GM20431 (cell line): ENCODE data around the gene SLC47A2.
"Not testable (repeated sequence)": the region's sequence is repeated elsewhere in the genome, so short reads cannot be mapped to it uniquely, and the experiment has no call there.

Experiments
- in situ Hi-C: fragments of 300-500 bp; cut with MseI, MboI; formaldehyde crosslinking; loops from one replicate; pipeline ENCODE4 v1.15.0; 2020; ENCODE audit warnings: low sequenced_read_pairs; ENCODE audit not compliant: unreplicated experiment

Gene SLC47A2

DNA sequence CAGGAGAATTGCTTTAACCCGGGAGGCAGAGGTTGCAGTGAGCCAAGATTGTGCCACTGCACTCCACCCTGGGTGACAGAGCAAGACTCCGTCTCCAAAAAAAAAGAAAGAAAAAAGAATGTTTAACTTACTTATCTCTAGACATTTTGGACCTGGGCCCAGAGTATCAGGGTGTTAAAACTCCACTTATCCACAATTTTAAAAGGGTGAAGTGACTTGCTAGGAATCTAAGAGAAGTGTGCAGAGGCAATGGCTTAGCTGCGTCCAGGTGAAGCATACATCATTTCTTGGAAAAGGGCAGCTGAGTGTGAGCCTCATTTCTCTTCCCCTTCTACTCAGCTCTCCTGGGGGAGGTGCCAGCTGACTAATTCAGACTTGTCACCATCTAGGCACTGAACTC, 42.8 kb downstream of the SLC47A2 start:
- in situ Hi-C loops: no loop called here

DNA sequence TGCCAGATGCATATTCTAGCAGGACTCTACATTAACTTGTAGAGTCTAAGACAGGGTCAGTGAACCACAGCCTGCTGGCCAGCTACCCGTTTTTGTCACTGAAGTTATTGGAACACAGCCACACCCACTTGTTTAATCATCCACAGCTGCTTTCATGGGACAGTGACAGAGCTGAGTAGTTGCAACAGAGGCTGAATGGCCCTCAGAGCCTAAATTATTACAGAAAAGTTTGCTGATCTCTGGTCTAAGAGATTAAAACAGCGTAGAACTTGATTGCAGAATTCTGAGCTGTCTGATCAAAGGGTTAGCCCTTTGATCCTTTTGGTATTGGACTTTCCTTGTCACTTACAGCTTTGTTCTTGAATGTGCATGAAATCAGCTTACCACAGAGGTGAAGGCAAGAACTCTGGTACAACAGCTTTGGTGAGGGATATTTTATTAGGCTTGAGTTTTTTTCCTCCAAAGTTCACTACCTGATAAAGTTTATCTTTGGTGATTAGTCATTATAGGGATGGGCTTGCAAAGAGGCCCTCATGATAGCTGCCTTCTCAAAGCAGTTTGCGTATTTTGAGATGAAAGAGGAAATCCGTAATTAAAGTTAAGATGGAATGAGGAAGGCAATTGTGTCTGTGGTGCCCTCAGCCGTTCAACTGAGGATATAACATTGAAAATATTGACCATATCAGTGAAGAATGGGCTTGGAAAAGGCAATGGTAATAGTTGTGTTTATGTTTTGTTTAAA, 44.2 kb downstream of the SLC47A2 start:
- in situ Hi-C loops: no loop called here

DNA sequence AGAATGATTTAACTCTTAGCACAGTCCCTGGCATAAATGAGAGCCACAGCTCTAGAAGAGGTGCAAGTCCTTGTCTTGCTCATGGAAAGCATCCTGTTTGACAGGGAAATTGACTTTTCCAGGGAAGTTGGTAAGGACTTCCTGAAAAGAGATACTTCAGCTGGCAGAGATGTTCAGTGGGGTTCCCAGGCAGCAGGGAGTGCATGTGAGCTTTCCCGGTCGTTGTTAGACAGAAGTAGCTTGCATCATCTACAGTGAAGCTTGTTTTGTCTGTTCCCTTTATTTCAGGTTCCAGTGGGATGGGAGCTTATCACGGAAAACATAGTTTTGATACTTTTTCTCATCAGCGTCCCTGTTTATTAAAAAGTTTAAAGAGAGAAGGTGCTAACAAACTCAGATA, 45.0 kb downstream of the SLC47A2 start:
- in situ Hi-C loops: no loop called here

DNA sequence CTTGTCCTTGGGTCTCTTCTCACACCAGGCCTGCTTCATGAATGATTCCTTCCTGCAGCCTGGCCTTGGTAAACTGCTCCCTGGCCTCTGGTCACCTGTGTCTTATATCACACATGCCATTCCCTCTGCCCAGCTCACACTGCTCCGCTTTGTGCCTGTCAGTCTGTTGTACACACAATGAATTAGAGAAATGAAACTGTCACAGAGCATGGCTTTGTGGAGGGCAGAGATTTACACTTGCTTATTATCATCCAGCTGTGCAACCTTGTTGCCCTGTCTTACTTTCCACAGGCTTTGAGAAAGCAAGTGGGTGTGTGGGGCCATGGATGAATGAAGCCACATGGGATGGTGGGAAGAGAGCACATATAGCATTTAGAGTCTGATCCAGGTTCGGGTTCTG, 45.5 kb downstream of the SLC47A2 start:
- in situ Hi-C loops: no loop called here

DNA sequence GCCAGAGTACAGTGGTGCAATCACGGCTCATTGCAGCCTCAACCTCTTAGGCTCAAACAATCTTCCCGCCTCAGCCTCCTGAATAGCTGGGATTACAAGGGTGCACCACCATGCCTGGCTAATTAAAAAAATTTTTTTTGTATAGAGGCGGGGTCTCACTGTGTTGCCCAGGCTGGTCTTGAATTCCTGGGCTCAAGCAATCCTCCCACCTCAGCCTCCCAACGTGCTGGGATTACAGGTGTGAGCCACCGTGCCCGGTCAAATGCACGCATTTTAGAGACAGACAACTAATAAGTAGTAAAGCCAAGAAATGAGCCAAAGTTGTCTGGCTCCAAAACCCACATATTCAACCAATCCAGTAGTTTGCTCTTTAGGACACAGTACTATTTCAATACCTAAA, 46.7 kb downstream of the SLC47A2 start:
- in situ Hi-C loops: not testable (repeated sequence)

DNA sequence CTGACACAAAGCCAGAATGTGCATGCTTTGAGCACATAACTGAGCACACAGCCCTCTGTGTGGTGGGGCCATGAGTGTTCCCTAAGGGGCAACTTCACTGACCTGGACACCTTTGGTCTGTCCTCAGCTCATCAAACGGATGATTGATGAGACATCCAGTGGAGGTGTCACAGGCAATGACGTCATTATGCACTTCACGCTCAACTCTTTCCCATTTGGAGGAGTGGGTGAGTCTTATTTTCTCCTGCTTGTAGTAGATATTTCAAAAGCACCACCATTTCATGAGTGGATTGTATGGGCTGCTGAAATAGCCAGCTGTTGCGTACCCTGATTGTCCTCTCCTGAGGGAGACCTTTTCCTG, 51.6 kb downstream of the SLC47A2 start:
- in situ Hi-C loops: no loop called here

DNA sequence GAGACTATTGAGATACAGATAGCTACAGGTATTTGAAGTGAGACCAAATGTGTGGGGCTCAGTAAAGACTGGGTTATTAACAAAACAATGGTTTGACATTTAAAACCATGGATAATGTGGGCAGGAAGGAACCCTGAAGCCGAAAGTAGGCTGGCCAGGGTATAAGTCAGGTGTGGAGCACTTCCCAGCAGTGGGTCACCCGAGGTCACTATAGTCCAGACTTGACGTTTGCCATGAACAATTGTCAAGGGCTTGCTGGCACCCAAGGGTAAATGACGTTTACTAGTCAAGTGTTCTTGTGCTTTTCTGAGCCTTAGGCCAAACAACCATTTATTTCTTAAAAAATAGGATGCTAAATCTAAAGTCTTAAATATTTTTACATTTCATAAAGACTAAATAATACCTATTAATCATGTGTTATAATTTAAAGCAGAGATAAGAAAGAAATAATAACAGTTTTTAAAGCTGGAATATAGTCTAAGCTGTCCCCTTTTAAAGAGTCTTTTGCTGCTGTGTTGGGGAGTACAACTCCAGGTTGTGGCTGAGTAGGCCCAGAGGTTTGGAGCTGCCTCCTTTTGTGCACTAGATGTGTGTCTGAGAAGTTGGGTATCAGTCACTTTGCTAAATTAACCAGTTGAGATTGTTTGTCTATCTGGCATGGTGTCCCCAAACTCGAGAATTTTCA, 52.1 kb downstream of the SLC47A2 start:
- in situ Hi-C loops: no loop called here

DNA sequence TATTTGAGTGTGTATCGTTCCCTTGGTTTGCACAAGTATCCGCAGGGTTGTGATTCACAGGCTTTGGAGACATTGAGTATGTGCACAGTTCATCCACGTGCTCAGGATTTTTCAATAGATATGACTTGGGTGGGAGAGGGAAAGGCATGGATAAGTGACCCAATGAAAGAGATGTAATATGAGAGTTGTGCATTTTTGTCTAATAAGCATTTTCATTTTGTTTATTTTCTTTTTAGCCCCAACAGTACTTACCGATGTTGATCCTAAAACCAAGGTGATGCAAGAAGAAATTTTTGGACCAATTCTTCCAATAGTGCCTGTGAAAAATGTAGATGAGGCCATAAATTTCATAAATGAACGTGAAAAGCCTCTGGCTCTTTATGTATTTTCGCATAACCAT, 53.3 kb downstream of the SLC47A2 start:
- in situ Hi-C loops: no loop called here

DNA sequence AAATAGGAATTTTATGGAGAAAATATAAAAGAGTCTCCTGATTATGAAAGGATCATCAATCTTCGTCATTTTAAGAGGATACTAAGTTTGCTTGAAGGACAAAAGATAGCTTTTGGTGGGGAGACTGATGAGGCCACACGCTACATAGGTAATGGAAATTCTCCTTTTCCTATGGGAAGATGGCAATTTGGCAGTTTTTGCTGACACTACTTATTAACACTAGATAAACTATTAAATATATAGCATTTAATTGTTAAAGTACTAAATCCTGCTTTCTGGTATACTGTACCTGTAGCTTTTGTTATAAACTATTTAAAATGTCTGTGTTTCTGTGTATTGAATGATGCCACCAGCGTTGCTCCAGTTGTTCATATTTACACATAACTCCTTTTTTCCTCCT, 55.3 kb downstream of the SLC47A2 start:
- in situ Hi-C loops: no loop called here

DNA sequence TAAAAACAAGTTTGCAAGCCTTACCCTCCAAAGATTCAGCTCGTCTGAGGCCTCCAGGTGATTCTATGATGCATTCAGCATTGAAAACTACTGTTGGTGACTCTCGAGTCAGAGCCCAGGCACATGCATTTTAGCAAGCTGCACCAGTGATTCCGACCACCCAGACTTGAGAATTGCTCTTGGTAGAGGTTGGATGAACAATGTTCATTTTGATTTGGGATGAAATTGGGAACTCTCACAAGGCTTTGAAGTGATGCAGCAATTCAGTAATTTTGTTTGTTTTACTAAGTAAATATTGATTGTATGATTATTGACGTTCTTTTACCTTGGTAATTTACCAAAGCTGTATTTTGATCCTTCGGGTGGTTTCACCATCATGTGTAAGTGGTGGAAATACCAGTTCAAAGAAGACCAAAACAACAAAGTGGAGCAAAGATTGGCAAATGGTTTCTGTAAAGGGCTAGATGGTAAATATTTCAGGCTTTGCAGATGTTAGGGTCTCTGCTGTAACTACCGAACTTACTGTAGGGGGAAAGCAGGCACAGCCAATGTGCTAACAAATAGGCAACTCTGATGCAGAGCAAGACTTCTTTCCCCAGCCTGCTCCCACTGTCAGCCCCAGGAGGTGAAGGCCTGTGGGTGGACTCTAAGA, 56.0 kb downstream of the SLC47A2 start:
- in situ Hi-C loops: no loop called here

DNA sequence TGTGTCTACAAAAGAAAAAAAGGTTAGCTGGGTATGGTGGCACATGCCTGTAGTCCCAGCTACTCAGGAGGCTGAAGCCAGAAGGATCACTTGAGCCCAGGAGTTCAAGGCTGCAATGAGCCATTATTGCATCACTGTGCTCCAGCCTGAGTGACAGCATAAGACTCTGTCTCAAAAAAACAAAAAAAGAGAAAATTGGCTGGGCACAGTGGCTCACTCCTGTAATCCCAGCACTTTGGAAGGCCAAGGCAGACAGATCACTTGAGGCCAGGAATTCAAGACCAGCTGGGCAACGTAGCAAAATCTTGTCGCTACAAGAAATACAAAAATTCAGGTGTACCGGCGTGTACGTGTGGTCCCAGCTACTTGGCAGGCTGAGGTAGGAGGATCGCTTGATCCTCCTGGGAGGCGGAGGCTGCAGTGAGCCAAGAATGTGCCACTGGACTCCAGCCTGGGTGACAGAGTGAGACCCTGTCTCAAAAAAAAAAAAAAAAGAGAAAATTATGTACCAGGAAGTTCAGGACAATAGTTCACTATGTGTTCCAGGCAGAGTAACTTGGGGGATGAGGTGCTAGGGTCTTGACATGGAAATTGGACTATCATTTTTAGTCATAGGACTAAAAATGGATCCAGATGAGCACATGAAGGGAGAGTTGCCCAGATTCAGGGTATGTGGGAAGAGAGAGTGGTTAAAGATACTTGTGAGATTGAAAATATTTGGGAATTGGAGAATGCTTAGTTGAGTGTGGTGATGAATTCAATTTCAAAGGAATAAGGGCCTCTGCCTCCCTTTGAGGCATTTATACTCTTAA, 56.8 kb downstream of the SLC47A2 start:
- in situ Hi-C loops: no loop called here

DNA sequence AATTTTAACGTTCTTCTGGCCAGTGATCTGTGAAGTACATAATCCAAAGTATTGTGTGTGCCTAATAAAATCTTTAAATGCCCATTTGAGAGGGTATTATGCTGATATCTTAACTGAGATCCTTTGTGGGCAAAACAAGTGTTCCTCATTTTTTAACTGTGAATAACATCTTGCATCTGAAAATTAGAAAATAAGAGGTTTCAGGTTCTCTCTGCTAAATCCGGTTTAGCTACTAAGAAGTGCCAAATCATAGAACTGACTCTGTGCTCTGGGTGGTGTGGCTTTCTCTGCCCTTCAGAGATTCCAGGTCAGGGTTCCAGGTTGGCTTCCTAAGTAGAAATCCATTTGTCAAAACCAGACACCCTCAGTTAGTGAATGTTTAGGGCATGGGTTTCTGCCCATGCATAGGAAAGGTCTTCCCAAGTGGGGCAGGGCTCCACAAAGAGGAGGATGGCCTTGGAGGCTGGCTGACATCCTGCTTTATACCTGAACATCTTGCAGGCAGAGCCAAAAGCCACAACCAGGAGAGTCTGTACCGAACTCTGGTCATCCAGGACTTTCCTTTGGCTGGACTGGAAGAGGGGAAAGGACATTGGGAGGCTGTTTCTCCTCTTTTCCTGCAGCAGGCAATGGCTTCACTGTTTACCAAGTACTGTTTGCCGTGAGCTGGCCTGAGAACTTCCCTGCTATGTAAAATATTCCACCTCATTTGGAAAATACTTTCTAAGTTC, 59.4 kb downstream of the SLC47A2 start:
- in situ Hi-C loops: no loop called here

DNA sequence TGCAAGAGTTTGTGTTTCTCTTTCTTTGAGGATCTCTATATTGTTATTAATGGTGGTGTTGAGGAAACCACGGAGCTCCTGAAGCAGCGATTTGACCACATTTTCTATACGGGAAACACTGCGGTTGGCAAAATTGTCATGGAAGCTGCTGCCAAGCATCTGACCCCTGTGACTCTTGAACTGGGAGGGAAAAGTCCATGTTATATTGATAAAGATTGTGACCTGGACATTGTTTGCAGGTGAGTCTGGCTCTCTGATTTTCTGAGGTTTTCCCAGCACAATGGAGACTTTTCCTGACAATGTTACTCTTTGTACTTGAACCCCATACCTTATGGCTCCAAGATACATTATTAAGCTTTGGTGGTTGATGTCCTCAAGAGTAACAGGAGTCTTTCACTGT, 60.0 kb downstream of the SLC47A2 start:
- in situ Hi-C loops: no loop called here

DNA sequence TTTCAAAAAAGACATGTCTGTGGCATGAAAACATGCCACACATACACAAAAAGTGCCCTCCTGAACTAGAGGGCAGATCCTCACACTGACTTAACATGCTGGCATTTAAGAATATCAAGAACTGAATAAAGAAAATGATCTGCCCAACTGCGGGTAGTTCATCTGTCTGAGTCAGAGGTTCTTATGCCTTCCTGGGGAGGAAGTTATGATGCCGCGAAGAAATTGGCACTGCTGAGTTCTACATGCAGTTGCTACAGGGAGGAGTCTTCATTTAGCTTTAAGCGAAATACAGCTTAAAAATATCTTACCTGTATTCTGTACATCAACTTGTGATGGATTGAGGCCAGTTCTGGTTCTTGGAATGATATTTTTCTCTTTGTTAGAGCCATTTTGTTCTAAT, 61.5 kb downstream of the SLC47A2 start:
- in situ Hi-C loops: no loop called here

DNA sequence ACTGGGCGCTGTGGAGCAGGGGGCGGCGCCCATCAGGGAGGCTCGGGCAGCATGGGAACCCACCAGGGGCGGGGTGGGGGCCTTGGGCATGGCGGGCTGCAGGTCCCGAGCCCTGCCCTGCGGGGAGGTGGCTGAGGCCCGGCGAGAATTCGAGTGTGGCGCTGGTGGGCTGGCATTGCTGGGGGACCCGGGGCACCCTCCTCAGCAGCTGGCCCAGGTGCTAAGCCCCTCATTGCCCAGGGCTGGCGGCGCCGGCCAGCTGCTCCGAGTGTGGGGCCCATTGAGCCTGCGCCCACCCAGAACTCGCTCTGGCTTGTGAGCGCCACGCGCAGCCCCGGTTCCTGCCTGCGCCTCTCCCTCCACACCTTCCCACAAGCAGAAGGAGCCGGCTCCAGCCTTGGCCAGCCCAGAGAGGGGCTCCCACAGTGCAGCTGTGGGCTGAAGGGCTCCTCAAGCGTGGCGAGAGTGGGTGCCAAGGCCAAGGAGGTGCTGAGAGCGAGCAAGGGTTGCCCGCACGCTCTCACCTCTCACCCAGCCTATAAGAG, 62.0 kb downstream of the SLC47A2 start:
- in situ Hi-C loops: no loop called here

DNA sequence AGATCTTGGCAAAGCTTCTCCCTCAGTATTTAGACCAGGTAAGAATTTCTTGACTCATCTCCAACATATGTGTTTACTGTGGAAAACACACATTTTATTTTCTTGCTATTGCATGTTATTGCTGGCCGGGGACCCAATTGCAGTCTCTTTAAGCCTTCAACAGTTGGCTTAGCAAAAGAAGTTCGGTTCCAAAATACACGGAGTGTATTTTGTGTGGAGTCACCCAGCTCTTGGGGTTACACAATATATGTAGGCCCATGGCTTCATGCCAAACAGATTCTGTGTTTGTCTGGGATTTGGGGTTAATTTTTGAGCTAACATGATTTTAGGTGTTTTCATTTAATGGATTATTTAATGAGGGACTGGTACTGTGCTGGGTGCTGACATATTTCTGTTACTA, 63.8 kb downstream of the SLC47A2 start:
- in situ Hi-C loops: no loop called here

DNA sequence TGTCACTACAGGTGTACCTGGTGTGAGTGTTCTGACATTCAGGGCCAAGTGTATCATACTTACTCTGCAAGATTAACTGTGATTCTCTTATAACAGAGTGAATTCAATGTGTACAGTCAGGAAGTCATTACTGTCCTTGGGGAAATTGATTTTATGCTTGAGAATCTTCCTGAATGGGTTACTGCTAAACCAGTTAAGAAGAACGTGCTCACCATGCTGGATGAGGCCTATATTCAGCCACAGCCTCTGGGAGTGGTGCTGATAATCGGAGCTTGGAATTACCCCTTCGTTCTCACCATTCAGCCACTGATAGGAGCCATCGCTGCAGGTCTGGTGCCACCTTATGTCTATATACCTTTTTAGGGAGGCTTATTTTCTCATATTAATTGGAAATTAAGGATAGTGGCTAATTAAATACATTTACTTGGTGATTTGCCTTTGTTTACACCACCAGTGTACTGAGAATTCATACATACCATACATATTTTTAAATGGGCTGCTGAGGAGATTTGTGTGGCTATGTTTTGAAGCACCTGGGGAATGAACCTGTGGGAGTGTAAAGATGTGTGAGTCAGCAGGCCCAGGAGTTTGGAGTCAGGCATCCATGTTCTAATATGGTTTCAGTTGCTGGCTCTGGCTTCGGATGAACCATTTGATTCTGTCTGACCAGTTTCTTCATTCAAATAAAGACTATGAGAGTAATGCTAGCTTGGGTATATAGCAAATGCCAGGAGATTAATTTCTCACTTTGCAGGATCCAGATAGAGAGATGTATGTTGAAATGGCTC, 64.7 kb downstream of the SLC47A2 start:
- in situ Hi-C loops: no loop called here

DNA sequence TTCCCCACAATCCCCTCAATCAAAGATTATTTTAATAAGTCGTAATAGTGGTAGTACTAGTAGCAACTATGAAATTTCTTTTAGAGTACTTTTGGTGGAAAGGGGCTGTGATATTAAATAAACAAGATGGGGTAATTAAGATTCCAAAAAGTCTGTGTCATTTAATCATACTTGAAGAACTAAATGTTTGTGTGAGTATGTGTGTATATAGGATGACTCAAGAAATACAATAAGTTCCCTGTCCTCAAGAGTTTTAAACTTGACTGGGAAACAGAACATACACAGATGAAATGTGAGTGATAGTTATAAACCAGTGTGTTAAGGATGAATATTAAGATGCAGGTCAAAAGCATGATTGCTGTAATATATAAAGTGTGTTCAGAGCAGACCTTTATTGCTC, 65.6 kb downstream of the SLC47A2 start:
- in situ Hi-C loops: no loop called here

DNA sequence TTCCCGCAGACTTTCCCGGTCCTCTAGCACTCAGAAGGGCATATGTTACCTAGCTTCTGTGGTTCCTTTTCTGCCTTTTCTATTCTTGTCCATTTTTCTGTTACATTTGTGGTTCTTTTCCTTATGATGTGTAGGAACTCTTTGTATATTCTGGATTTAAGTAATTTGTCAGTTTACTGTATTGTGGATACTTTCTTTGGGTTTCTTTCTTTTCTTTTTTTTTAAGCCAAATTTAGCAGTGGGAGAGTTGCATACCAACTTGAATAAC, 67.2 kb downstream of the SLC47A2 start:
- in situ Hi-C loops: no loop called here
